Liver (tissue), 2 donors: ENCODE results near the gene CCDC86.

Experiments
- CTCF ChIP-seq: fragments of 150-350 bp; IDR thresholded peaks from 2 replicates; pipeline ENCODE4 v1.5.1; 2017; ENCODE audit warnings: improper control_type of control experiment, low read depth, low read length; ENCODE audit not compliant: missing input control
- ZBTB33 ChIP-seq: IDR thresholded peaks from 2 replicates; pipeline ENCODE4 v1.6.1; 2016; ENCODE audit warnings: antibody characterized with exemption
- donor health status: healthy.

- no peak for TF ChIP-seq CTCF
- no peak for TF ChIP-seq ZBTB33
Measured at GRCh38 chr11:60857378-60858232, 15.7 kb downstream of the CCDC86 start.
